HEK293 (cell line): ENCODE measurements around the gene TAF11L5.

Source experiments
- ELK4 ChIP-seq: IDR thresholded peaks from 2 replicates; pipeline ENCODE4 v1.6.1; 2011; ENCODE audit warnings: mild to moderate bottlenecking, low read depth, low read length, borderline replicate concordance
- PRDM6 ChIP-seq: fragments of 450-650 bp; formaldehyde crosslinking; IDR thresholded peaks from 2 replicates; pipeline ENCODE4 v1.5.1; 2017; ENCODE audit warnings: missing biosample characterization, missing genetic modification characterization
- ZNF121 ChIP-seq: fragments of 450-650 bp; formaldehyde crosslinking; IDR thresholded peaks from 2 replicates; pipeline ENCODE4 v1.5.1; 2016; ENCODE audit warnings: missing biosample characterization, missing genetic modification characterization
- ZNF24 ChIP-seq: fragments of 450-650 bp; formaldehyde crosslinking; IDR thresholded peaks from 2 replicates; pipeline ENCODE4 v1.5.1; 2016; ENCODE audit warnings: missing biosample characterization, missing genetic modification characterization
- ZNF274 ChIP-seq, 2 experiments: fragments of 200-500 bp in 1 of 2; fragments of 450-650 bp in 1 of 2; sonication (Bioruptor generic) in 1 of 2; formaldehyde crosslinking in 1 of 2; IDR thresholded peaks; 2 replicates each; pipeline versions ENCODE4 v1.5.1 to v1.6.1; 2014 to 2016; ENCODE audit warnings: borderline replicate concordance in 1 of 2, inconsistent platforms in 1 of 2, low read length in 1 of 2, missing biosample characterization in 1 of 2, missing genetic modification characterization in 1 of 2
- ZNF404 ChIP-seq: fragments of 450-650 bp; formaldehyde crosslinking; IDR thresholded peaks from 2 replicates; pipeline ENCODE4 v1.5.1; 2017; ENCODE audit warnings: missing biosample characterization, missing genetic modification characterization
- TF ChIP-seq, protein P1 (sequence below): fragments of 450-650 bp; formaldehyde crosslinking; IDR thresholded peaks from 2 replicates; pipeline ENCODE4 v1.5.1; 2016; ENCODE audit warnings: missing biosample characterization, missing genetic modification characterization

GRCh38 chr5:17477573-17478265 lies 47.3 kb upstream of the TAF11L5 start:
- TF ChIP-seq, protein P1, sequence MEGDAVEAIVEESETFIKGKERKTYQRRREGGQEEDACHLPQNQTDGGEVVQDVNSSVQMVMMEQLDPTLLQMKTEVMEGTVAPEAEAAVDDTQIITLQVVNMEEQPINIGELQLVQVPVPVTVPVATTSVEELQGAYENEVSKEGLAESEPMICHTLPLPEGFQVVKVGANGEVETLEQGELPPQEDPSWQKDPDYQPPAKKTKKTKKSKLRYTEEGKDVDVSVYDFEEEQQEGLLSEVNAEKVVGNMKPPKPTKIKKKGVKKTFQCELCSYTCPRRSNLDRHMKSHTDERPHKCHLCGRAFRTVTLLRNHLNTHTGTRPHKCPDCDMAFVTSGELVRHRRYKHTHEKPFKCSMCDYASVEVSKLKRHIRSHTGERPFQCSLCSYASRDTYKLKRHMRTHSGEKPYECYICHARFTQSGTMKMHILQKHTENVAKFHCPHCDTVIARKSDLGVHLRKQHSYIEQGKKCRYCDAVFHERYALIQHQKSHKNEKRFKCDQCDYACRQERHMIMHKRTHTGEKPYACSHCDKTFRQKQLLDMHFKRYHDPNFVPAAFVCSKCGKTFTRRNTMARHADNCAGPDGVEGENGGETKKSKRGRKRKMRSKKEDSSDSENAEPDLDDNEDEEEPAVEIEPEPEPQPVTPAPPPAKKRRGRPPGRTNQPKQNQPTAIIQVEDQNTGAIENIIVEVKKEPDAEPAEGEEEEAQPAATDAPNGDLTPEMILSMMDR (tag by site-specific recombination), result no peak
- TF ChIP-seq ZNF121 (tag by site-specific recombination) (no peak), ZNF274 (IDR thresholded peaks at IDR 0.05; ENCODE audit: low read length) (no peak), ZNF274 (tag by site-specific recombination; IDR thresholded peaks at IDR 0.05; ENCODE audit: borderline replicate concordance) (no peak), PRDM6 (no peak), ELK4 (no peak), ZNF24 (tag by site-specific recombination) (no peak), ZNF404 (tag by site-specific recombination) (no peak)
